ENCODE results near the gene MYH10. TPM values are rescaled to one million over a fixed set of nuclear protein-coding genes. Genes with fewer than 3 reads are reported as not detected.

MYH10 gene
- total and polyA plus RNA-seq, 4 donors: 9.1 to 79.1 (median 25.9) TPM

GRCh38 chr17:8621585-8621984 is 8.9 kb downstream of the MYH10 start:
- no peaks in the 10 kb centered on the region for H3K4me1 ChIP-seq (ENCODE audit: control insufficient read depth in 4 of 4, insufficient read depth in 4 of 4, low read length in 3 of 4)
- H3K36me3 ChIP-seq (ENCODE audit: control insufficient read depth in 4 of 4, insufficient read depth in 3 of 4, low read depth in 1 of 4, low read length in 3 of 4): peaks cover 0 to 3% (median 2%) of the 10 kb centered on the region in 4 donors
- no peaks in the 10 kb centered on the region for H3K27me3 ChIP-seq (ENCODE audit: control insufficient read depth in 4 of 4, insufficient read depth in 4 of 4, low read length in 3 of 4)
- DNase-seq (ENCODE audit: low spot score): no peak
- no peak overlapping the region for H3K27ac ChIP-seq (ENCODE audit: low read depth in 1 of 2, low read length in 2 of 2)
- no peak for TF ChIP-seq ATF3 (IDR thresholded peaks at IDR 0.05)
- TF ChIP-seq HNF4G (IDR thresholded peaks at IDR 0.05): no peak
- no peak for TF ChIP-seq MAX (IDR thresholded peaks at IDR 0.05)
- TF ChIP-seq RAD21 (IDR thresholded peaks at IDR 0.05): no peak
- no peak for TF ChIP-seq ZBTB33 (IDR thresholded peaks at IDR 0.05)
- no peak for TF ChIP-seq EGR1 (IDR thresholded peaks at IDR 0.05; ENCODE audit: low read depth in 2 of 2)
- no peak for TF ChIP-seq FOXA1 (IDR thresholded peaks at IDR 0.05)
- TF ChIP-seq TAF1 (conservative IDR thresholded peaks at IDR 0.05): no peak
- TF ChIP-seq GABPA (IDR thresholded peaks at IDR 0.05 in 1 of 2, conservative IDR thresholded peaks at IDR 0.05 in 1 of 2): no peak
- TF ChIP-seq NR2F2 (IDR thresholded peaks at IDR 0.05): no peak
- TF ChIP-seq CTCF (IDR thresholded peaks at IDR 0.05; ENCODE audit: low read depth, low read length, missing input control): no peak
- TF ChIP-seq HNF4A (conservative IDR thresholded peaks at IDR 0.05): no peak
- TF ChIP-seq YY1 (IDR thresholded peaks at IDR 0.05): no peak
- TF ChIP-seq RXRA (IDR thresholded peaks at IDR 0.05): no peak
- no peak for TF ChIP-seq SP1 (IDR thresholded peaks at IDR 0.05)
- WGBS: 85% methylated on average over 3 of the region's 3 CpGs
- H3K4me3 ChIP-seq (ENCODE audit: low read depth in 1 of 3, low read length in 3 of 3): no peak overlapping the region
- H3K9me3 ChIP-seq (ENCODE audit: control insufficient read depth in 4 of 4, low read length in 3 of 4): no peaks in the 10 kb centered on the region
- no peak overlapping the region for H3K9ac ChIP-seq (ENCODE audit: low read depth in 1 of 2, low read length in 2 of 2)

- H3K27ac ChIP-seq (ENCODE audit: low read depth in 1 of 2, low read length in 2 of 2): no peak overlapping the region
- H3K9me3 ChIP-seq (ENCODE audit: control insufficient read depth in 4 of 4, low read length in 3 of 4): no peaks in the 10 kb centered on the region
- H3K4me3 ChIP-seq (ENCODE audit: low read depth in 1 of 3, low read length in 3 of 3): no peak overlapping the region
- H3K9ac ChIP-seq (ENCODE audit: low read depth in 1 of 2, low read length in 2 of 2): no peak overlapping the region
- H3K36me3 ChIP-seq (ENCODE audit: control insufficient read depth in 4 of 4, insufficient read depth in 3 of 4, low read depth in 1 of 4, low read length in 3 of 4): peaks cover 0 to 3% (median 2%) of the 10 kb centered on the region in 4 donors
- no peaks in the 10 kb centered on the region for H3K4me1 ChIP-seq (ENCODE audit: control insufficient read depth in 4 of 4, insufficient read depth in 4 of 4, low read length in 3 of 4)
- no peak for DNase-seq (ENCODE audit: low spot score)
- TF ChIP-seq YY1 (IDR thresholded peaks at IDR 0.05) (no peak), EGR1 (IDR thresholded peaks at IDR 0.05; ENCODE audit: low read depth in 2 of 2) (no peak), JUND (IDR thresholded peaks at IDR 0.05) (no peak), RAD21 (IDR thresholded peaks at IDR 0.05) (no peak), FOXA2 (IDR thresholded peaks at IDR 0.05) (no peak), TAF1 (conservative IDR thresholded peaks at IDR 0.05) (no peak), CTCF (IDR thresholded peaks at IDR 0.05; ENCODE audit: low read depth, low read length, missing input control) (no peak), HNF4G (IDR thresholded peaks at IDR 0.05) (no peak), FOXA1 (IDR thresholded peaks at IDR 0.05) (no peak), GABPA (IDR thresholded peaks at IDR 0.05 in 1 of 2, conservative IDR thresholded peaks at IDR 0.05 in 1 of 2) (no peak), REST (IDR thresholded peaks at IDR 0.05) (no peak), MAX (IDR thresholded peaks at IDR 0.05) (no peak)
- H3K27me3 ChIP-seq (ENCODE audit: control insufficient read depth in 4 of 4, insufficient read depth in 4 of 4, low read length in 3 of 4): no peaks in the 10 kb centered on the region
- WGBS: 94% methylated on average over 6 of the region's 6 CpGs
Observed at GRCh38 chr17:8619294-8619693, 11.2 kb downstream of the MYH10 start.

Measured in liver (tissue), 9 donors.